Mesothelial cell of epicardium (in vitro differentiated cells): ENCODE data around the gene INHBA. TPM values are rescaled to one million over a fixed set of nuclear protein-coding genes. Genes with fewer than 3 reads are reported as not detected.

Experiments
- DNase-seq, 2 experiments: peaks; one replicate each; pipeline ENCODE4 v3.0.0; 2021; ENCODE audit warnings: low spot score in 2 of 2; ENCODE audit not compliant: unreplicated experiment in 2 of 2
- H3K27ac Mint-ChIP-seq: 2 replicates; pipeline ENCODE4 v1.8.0; 2021; ENCODE audit warnings: mixed read lengths
- H3K27me3 Mint-ChIP-seq: 2 replicates; pipeline ENCODE4 v1.8.0; 2021; ENCODE audit warnings: low read depth, mixed read lengths
- H3K36me3 Mint-ChIP-seq: 2 replicates; pipeline ENCODE4 v1.8.0; 2021; ENCODE audit warnings: mixed read lengths
- H3K4me1 Mint-ChIP-seq: 2 replicates; pipeline ENCODE4 v1.8.0; 2021; ENCODE audit warnings: mixed read lengths
- H3K4me3 Mint-ChIP-seq: 2 replicates; pipeline ENCODE4 v1.8.0; 2021; ENCODE audit warnings: mild to moderate bottlenecking, moderate library complexity, mixed read lengths
- H3K9me3 Mint-ChIP-seq: 2 replicates; pipeline ENCODE4 v1.8.0; 2021; ENCODE audit warnings: mixed read lengths
- total RNA-seq: library from RNA; stranded (reverse); gene quantifications from 3 replicates; pipeline ENCODE4 v1.2.1, GENCODE V29; 2021
- TF ChIP-seq, protein P1 (sequence below): fragments of 200-600 bp; sonication (generic); IDR thresholded peaks from one replicate; pipeline ENCODE4 v1.5.0; 2021; ENCODE audit warnings: antibody characterized with exemption; ENCODE audit not compliant: unreplicated experiment

Gene INHBA
- total RNA-seq, 1 donor from 2014 or later = 50.6 TPM

- H3K9me3 Mint-ChIP-seq = no peaks in the 10 kb centered on the region
- TF ChIP-seq, protein P1, sequence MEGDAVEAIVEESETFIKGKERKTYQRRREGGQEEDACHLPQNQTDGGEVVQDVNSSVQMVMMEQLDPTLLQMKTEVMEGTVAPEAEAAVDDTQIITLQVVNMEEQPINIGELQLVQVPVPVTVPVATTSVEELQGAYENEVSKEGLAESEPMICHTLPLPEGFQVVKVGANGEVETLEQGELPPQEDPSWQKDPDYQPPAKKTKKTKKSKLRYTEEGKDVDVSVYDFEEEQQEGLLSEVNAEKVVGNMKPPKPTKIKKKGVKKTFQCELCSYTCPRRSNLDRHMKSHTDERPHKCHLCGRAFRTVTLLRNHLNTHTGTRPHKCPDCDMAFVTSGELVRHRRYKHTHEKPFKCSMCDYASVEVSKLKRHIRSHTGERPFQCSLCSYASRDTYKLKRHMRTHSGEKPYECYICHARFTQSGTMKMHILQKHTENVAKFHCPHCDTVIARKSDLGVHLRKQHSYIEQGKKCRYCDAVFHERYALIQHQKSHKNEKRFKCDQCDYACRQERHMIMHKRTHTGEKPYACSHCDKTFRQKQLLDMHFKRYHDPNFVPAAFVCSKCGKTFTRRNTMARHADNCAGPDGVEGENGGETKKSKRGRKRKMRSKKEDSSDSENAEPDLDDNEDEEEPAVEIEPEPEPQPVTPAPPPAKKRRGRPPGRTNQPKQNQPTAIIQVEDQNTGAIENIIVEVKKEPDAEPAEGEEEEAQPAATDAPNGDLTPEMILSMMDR = no peak
- DNase-seq = no peak
- H3K36me3 Mint-ChIP-seq = peaks cover 28% of the 10 kb centered on the region
- no peaks in the 10 kb centered on the region for H3K27me3 Mint-ChIP-seq
- no peak overlapping the region for H3K27ac Mint-ChIP-seq
- H3K4me3 Mint-ChIP-seq = no peak overlapping the region
- H3K4me1 Mint-ChIP-seq = peaks cover 10% of the 10 kb centered on the region
Measured at GRCh38 chr7:41685684-41686083, 17.2 kb downstream of the INHBA start.

GRCh38 chr7:41682422-41682821 is 20.5 kb downstream of the INHBA start:
- H3K9me3 Mint-ChIP-seq = peaks cover 8% of the 10 kb centered on the region
- TF ChIP-seq, protein P1 = no peak
- no peak overlapping the region for H3K27ac Mint-ChIP-seq
- DNase-seq = no peak
- H3K4me1 Mint-ChIP-seq = no peaks in the 10 kb centered on the region
- no peak overlapping the region for H3K4me3 Mint-ChIP-seq
- peaks cover 8% of the 10 kb centered on the region for H3K36me3 Mint-ChIP-seq
- no peaks in the 10 kb centered on the region for H3K27me3 Mint-ChIP-seq

- Mint-ChIP-seq H3K27me3 (no peaks in the 10 kb centered on the region), H3K36me3 (peaks cover 4% of the 10 kb centered on the region), H3K9me3 (peaks cover 8% of the 10 kb centered on the region), H3K27ac (no peak overlapping the region), H3K4me1 (peaks cover 10% of the 10 kb centered on the region), H3K4me3 (no peak overlapping the region)
- DNase-seq = no peak
- TF ChIP-seq, protein P1 = no peak
Measured at GRCh38 chr7:41679566-41679965, 23.3 kb downstream of the INHBA start.

DNA sequence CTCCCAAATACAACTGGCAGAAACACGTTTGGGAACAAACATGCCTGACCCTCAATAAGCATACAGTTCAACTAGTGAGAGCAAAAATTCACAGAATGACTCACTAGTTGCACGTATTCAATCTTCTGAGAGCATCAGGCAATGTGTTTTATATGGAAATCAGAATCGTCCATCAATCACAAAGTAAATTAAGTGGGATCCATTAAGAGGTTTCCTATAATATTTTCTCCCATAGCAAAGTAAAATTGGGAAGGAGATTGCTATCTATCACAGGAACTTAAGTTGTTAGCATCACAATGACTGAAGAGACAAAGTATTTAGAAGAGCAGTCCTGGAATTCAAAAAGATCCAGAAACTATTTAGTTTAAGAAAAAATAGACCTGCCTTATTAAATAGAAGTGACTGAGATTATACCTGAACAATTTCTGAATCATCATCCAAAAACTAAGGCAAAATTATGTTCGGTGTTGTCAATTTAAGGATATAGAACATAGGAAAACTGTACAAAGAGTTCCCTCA is 28.3 kb downstream of the INHBA start:
- peaks cover 23% of the 10 kb centered on the region for H3K4me1 Mint-ChIP-seq
- H3K27ac Mint-ChIP-seq = no peak overlapping the region
- TF ChIP-seq, protein P1 = no peak
- H3K36me3 Mint-ChIP-seq = peaks cover 3% of the 10 kb centered on the region
- H3K9me3 Mint-ChIP-seq = peaks cover 5% of the 10 kb centered on the region
- no peak for DNase-seq
- no peaks in the 10 kb centered on the region for H3K27me3 Mint-ChIP-seq
- no peak overlapping the region for H3K4me3 Mint-ChIP-seq

GRCh38 chr7:41661596-41661995 is 41.3 kb downstream of the INHBA start:
- TF ChIP-seq, protein P1 = no peak
- no peak overlapping the region for H3K4me3 Mint-ChIP-seq
- DNase-seq = no peak
- no peaks in the 10 kb centered on the region for H3K36me3 Mint-ChIP-seq
- no peak overlapping the region for H3K27ac Mint-ChIP-seq
- peaks cover 8% of the 10 kb centered on the region for H3K4me1 Mint-ChIP-seq
- H3K27me3 Mint-ChIP-seq = no peaks in the 10 kb centered on the region
- peaks cover 15% of the 10 kb centered on the region for H3K9me3 Mint-ChIP-seq

DNA sequence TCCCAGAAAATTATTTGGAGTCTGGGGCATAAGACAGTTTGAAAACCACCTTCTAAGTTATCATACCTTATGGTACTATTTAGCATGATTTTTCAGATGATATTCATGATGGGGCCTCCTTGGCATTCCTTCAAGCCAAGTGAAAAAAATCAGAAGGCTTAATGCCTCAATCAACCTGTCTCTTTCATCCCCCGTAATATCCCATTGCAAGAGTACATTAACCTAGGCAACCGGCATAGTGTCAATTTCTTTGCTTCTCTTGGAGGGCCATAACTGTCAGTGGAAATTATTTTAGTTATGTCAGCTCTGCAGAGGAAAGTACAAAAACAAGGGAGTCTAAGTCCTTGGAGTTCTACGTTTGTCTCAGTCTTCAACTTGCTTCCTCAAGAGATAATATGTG is 43.4 kb downstream of the INHBA start:
- TF ChIP-seq, protein P1 = no peak
- H3K36me3 Mint-ChIP-seq = no peaks in the 10 kb centered on the region
- no peak overlapping the region for H3K4me3 Mint-ChIP-seq
- DNase-seq = no peak
- H3K4me1 Mint-ChIP-seq = peaks cover 20% of the 10 kb centered on the region
- no peak overlapping the region for H3K27ac Mint-ChIP-seq
- H3K27me3 Mint-ChIP-seq = no peaks in the 10 kb centered on the region
- H3K9me3 Mint-ChIP-seq = peaks cover 9% of the 10 kb centered on the region
